ENCODE measurements around the gene TTC7B. TPM values are rescaled to one million over a fixed set of nuclear protein-coding genes. Genes with fewer than 3 reads are reported as not detected.

Gene TTC7B
- total RNA-seq, 1 donor from 2014 or later, result 23.9 TPM

DNA sequence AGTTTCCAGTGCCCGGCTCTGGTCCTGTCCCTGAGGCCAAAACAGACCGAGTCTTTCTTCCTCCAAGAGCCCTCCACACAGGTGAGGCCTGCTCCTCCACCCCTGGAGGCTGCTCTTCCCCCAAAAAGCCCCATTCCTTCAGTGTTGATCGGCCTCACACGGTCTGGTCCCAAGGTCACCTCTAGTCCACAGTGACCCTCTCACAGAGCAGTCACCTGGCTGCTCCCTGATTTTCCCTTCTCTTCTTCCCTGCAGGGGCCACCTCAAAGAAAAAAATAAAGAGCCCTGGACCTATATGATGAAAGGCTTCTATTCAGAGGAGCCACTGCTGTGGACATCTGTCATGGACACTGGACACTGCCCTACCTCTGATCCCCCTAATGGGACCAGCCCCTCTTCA lies 42.5 kb downstream of the TTC7B start:
- DNase-seq, result no peak

DNA sequence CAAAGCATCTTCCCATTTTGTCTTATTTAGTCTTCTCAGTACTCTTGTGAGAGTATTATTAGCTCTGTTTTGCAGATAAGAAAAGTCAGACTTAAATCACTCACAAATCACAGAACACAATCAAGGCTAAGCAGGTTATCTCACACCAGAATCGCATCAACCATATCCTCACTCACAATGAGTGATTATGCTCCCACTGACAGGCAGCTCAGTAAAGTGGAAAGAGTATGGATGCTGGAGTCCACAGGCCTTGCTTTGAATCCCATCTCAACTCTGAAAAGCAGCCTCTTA lies 43.1 kb downstream of the TTC7B start:
- no peak for DNase-seq

DNA sequence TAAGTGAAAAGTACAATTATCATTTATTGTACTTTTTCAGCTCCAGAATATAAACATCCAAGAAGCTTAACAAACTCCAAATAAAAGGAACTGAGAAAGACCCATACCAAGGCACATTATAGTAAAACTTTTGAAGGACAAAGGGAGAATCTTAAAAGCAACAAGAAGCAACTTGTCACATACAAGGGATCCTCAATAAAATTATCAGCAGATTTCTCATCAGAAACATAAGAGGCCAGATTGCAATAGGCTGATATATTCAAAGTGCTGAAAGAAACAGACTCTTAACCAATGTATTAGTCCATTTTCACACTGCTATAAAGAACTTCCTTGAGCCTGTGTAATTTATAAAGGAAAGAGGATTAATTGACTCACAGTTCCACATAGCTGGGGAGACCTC lies 48.3 kb downstream of the TTC7B start:
- no peak for DNase-seq

DNA sequence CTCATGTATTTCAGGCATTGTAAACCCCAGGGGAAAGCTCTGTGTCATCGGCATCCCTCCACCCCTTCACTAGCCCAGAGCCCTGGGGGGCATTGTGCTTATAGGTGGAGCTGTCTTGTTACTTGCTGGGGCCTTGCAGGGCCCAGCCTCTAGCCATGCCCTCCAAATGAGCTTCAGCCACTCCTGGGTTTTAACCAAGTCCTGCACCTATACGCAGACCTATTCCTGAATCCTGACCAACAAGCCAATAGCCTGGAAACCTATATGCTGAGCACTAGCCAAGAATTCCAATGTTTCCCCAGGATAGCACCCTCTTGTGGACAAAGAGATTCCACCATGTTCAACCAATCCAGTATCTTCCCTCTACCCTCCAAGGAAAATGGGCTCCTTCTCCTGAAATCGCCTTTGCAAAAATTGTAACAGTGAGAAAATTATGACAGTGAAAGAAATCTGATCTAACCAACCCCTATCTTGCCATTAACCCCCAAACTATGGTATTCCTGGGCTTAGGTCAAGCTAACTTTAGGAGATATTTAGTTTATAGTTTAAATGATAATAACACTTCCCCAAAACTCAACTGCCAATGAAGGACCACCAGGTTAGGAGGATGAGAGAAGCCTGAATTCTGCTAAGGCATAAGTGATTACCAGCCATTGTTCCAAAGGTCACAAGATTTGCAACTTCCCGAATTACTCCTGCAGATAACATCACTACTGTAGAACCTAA lies 55.5 kb downstream of the TTC7B start:
- DNase-seq, result no peak

DNA sequence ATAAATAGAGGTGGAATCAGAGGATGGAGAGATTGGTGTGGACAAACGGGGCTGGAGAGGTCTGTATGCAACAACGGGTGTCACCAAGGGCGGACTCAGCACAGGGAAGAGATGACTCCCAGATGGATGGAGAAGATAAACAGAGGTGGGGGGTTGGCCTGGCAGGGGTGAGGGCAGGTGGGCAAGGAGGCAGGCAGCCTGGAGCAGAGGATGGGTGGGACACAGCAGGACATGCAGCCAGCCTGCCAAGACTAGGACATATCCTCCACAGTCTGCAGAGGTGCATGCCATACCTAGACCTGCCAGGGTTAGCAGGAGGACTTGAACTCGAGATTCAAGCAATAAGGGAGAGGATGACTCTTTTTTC lies 56.2 kb downstream of the TTC7B start:
- no peak for DNase-seq

DNA sequence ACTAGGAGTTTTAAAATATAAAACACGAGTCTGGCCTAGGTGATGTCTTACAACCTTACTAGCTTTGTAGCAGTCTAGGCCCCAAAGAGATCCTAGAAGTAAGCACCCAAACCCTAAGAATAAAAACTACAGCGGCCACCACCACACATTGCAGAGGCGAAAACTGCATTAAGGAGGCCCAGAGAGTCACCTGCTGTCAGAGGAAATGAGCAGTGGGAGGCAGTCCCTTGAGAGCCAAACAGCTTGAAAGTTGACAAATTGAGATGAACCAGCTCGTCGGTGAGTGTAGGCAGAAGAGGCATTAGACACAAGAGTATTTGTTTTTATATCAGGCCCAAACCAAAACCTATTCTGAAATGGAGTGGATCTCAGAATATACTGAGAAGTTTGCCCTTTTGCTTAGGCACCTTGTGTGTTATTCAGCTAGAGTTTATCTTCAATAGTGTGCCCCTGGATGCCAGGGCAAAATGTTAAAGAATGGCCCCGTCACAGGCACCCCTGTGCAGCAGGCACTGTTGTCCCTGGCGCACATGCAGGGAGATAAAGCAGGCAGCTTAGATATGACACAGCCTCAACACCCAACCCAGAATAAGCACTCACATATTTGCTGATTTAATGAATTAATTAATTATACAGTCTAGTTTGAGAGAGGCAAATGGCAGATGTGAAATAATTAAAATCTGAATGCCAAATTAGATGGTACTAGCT lies 56.7 kb downstream of the TTC7B start:
- no peak for DNase-seq

DNA sequence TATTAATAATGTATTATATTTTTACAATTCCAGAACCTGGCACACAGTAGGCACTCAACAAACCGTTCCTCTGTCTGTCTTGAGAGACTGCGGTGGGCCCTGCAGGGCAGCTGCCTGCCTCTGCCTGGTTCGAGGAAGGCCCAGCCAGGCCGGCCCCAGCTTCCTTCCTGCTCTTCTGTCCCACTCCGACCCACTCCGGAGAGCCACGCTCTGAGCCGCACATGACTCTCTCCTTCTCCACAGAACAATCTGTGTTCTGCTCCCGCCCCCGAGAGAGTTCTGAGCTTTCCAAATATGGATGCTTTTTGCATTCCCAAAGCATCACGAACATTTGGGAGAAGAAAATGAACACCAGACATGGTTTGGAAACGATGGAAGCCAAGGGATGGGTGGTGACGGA lies 57.3 kb downstream of the TTC7B start:
- peak; percentile 24 for DNase-seq

DNA sequence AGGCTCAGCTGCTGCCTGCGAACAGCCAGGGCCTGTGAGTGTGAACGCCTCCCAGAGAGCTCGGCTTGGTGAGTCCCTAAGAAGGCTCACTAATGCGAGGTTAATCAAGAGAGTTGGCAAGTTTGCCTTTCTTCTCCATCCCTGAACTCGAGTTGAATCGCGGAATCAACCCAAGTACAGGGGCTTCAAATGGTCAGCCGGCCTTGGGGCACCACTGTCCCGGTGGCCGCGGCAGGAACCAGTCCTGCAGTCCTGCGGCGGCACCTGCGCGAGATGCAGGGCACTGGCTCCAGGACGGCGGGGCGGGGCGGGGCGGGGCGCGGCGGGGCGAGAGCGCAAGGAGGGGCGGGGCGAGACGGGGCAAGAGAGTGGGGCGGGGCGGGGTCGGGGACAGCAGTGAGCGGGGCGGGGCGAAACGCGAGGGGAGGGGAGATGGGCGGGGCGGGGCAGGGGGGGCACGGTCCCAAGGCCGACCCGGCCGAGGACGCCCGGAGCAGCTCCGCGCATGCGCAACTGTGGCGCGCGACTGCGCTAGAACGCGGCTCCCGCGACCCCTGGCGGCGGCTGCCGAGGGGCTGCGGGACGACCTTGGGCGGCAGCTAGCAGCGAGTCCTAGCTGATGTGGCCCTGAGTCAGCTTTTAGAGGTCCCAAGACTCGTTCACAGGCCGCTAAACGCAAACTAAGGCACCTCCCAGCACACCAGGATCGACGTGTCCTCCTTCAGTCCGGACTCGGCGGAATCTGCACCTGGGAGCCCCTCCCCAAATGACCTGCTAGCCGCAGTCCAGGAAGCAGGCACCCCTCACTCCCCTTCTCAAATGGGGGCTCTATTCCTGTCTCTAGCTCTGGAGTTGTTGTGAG lies 58.0 kb downstream of the TTC7B start:
- DNase-seq, result peak; percentile 96

DNA sequence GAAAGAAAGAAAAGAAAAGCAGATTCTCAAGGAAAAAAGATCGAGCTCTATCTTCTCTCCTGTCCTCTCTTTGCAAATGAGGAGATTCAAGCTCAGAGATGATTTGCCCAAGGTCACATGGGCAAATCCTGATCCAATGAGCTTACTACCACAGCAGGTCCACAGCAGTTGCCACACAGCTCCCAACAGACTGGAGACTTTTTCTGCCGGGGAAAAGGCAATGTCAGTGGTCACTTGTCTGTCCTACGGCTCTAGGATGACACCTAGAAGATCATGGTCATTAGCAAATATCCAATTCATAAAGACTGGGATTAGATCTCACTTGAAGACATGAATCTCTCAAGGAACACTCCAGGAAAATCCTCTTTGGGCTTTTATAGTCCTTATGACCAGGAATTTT lies 58.8 kb downstream of the TTC7B start:
- DNase-seq, result no peak

DNA sequence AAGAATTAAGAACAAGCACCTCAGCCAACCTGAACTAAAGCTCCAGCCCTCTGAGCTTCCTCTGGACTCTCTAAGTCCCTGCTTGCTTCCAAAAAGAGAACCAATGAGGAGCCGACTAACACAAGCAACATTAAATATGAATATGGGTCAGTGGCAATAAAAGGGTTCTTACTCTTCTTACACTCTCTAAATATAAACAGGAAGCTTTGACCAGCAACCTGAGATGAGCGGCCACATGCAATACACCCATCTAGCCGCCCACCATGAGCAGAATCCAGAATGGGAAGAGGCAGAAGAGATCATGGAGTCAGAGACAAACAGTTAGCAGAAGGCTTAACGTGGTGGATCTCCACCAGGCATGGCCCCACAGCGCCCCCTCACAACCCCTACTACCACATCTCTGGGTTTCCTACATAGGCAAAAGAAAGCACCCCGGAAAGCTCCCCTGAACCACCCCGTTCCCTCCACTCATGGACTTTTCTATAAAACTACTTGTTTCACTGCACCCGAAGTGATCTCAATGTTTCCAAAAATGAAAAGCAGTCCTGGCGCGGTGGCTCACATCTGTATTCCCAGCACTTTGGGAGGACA lies 59.4 kb downstream of the TTC7B start:
- DNase-seq, result no peak

DNA sequence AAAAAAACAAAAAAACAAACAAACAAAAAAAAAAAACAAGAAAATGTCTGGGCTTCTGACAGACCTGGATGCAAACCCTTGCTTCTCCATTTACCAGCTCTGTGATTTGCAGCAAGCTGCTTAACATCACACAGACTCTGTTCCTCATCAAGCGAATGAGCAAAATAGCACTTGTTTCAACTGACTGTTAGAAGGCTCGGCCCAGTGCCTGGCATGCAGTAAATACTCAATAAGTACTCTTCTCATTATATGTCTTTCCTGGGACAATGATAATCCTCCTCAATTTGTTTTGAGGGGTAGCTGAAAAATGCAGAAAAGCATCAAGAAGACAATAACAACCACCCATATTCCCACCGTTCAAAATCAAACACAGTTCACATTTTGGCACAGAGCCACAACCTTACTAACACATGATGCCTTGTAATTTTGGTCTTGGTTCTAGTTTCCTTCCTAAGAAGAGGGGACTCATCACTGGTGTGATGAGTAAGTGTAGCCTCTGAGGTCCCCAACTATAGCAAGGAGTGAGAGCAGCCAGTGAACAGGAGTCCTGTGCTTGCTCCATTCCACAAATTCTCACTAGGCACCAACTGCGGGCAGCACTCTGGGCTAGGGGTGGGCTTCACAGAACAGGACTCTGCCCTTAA lies 60.4 kb downstream of the TTC7B start:
- no peak for DNase-seq

DNA sequence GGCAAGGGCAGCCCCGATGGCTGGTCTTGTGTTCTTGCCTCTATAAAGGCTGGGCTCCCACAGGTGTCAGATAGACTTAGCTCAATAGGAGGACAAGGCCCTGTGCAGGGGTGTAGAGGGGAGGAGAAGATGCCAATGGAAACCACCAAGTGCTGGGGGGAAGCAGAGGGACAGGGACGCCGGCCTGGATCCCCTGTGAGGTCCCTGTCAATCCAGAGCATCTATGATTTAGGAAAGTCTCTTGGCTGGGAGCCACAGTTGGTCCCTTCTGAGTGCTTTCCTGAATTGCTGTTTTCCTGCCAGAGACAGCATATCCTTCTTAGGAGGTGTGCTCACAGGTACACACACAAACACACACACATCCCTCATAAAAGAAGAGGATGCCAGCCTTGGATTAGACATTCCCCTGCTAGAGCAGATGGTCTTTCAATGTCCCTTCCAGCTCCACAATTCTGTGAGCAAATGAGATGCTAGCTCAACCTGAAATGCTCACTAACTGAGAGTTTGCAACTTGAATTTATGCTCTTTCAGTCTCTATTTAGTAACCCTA lies 62.7 kb downstream of the TTC7B start:
- DNase-seq, result no peak

DNA sequence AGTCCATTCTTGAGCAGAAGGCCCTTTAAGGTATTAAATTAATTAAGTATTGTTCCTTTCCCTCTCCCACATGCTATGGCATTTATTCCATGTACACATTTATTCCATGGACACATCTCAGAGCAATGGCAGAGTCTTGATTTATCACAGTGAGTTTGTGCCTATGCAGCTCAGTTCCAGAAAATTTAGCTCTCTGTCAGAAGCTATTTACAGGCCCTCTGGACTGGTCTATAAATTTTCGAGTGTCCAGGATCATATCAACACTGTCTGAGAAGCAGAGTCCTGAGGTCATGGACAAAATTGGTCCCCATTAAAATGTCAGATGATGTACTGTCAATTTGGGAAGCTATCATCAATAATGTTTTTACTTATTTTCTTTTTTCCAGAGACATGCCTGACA lies 65.5 kb downstream of the TTC7B start:
- no peak for DNase-seq

DNA sequence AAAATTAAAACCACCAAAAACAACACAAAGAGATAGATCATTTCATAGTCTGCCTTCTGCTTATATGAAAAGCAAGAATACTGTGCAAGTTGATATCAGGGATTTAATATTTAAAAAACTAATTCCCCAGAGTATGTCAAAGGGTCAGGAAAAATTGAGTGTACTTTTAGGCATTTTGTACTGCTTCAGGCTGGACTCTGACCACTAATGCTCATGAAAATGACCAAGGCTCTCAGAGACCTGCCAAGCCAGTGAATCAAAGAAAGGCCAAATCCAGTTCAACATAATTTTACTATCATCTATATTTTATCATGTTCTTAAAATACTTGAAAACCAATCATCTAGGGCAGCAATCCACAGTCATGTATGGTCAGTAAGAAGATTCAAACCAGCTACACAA lies 66.0 kb downstream of the TTC7B start:
- no peak for DNase-seq

DNA sequence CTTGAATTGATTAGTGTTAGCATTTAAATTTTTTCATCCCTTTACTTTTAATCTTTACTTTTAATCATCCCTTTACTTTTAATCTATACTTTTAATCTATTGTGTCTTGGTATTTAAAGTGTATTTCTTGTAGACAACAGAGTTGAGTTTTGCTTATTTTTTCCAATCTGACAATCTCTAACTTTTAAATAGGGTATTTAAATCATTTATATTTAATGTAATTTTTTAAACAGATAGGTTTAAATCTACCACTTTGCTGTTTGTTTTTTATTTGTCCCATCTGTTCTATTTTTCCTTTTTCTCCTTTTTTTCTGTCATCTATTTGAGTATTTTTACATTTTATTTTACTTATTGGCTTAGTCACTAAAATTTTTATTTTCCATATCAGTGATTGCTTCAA lies 68.3 kb downstream of the TTC7B start:
- DNase-seq, result no peak

DNA sequence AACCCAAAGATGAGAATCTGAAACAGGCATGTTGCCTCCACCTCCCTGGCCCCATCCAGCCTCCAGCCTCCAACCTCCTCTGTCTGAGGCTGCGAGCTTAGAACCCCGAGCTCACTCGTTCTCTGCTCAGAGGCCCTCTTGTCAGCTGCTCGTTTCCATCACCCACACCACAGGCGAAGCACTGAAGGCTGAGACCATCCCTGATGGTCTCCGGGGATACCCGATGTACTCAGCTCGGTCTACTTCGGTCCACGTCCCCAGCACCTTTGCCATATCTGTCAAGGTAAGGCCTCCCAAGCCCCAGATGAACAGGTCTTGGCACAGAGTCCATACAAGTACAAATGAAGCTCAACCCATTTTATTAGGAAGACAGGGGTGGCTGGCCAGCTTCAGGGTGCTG lies 72.4 kb downstream of the TTC7B start:
- no peak for DNase-seq

DNA sequence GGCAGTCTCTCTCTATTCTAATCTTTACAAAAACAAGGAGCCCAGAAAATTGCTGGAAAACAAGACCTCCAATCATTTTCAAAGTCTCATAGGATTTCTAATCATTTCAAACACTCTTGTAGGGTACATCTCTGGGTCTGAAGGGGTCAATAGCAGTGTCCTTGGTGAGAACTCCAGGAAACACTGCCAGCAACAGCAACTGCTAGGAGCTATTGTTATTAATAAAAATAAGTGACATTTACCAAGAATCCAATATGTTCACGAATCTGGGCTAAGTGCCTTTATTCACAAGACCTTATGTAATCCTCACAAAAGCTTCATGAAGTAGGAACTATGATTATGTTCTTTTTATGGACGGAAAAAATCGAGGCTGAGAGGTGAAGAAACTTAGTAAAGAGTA lies 72.8 kb downstream of the TTC7B start:
- no peak for DNase-seq

DNA sequence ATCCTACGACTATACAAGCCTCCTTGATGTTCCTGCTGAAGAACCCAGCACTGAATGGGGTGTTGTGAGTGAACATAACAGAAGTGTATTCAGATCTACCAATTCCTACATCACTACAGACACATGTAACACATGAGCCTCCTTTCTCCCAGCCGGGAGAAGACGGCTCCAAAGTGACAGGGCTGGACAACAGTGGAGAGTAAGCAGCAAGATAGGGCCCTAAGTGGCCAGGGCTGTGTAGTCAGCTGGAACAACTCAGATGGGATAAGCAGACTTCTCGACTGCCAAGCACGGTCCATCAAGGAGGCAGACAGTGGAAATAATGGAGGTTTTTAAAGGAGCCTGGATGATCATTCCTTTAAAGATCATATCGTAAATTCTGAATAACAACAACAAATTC lies 73.5 kb downstream of the TTC7B start:
- DNase-seq, result no peak

DNA sequence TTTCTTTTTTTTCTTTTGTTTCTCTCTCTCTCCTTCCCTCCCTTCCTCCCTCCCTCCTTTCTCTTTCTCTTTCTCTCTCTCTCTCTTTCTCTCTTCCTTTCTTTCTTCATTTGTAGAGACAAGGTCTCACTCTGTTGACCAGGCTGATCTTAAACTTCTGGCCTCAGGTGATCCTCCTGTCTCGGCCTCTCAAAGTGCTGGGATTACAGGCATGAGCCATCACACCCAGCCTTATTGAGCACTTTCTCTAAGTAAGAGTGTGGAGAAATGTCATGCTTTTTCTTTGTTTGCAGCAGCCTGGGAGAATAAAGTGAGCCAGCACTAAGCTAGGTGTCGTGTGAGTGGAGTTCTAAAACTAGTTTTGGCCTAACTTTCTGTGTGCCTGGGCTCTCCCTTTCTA lies 74.0 kb downstream of the TTC7B start:
- DNase-seq, result no peak

DNA sequence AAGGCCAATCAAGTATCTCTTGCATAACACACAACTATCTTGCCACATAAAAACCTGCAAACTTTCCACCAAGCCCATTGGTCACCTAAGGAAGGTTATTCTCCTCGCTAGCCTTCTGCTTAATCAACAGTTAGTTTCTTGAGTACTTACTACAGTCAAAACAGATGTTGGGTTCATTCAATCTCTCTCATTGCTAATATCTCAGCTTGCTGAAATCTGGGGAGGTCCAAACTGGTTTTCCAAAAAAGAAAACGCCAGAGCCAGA lies 74.6 kb downstream of the TTC7B start:
- DNase-seq, result no peak

DNA sequence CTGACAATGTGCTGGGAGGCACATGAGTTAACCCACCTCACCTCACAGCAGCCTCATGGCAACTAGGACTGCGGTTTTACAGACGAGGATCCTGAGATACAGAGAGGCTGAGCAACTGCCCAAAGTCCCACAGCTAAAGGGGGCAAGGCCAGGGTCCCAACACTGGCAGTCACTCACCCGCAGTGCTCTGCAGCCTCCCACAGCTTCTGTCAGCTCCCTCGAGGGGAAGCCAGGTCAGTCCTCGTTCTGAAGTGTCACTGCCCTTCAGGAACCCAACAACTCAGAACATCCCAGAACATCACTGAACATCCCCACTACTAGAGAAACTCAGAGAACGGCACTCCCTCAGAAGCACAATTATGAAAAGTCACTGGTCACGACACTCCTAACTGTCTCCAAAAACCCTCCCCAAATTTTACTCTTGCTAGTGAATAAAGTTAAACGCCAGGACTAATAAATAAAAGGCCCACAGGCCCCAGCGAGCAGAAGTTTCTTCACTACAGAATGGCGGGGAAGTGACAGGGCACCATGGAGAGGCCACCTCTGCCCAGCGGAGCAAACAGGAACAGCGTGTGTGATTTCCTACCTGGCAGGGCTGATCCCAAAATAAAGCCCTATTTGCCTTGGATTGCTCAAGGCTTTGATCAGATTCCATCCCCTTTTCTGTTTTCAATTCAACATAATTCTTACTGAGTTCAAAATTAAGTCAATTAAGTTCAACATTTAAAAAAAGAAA lies 75.1 kb downstream of the TTC7B start:
- no peak for DNase-seq

DNA sequence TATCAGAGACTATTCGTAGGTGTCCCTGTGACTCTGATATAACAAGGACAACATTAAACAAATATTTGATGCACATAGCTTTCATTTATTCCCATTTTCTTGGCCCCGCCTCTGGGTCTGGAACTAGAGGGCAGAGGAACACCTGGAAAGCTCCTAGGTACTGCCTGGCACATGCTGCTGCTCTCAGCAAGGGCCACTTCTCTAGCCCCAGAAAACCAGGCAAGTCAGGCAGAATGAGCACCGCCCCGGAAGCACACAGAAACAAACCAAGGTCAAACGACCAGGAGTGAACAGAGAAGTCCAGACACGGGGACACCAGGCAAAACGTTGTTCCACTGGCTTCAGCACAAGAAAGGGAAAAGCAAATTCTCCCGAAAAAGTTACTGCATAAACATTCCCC lies 76.1 kb downstream of the TTC7B start:
- no peak for DNase-seq
